GM20000 (cell line): ENCODE measurements around the gene LRRN4CL.
"Not testable (repeated sequence)": the region's sequence is repeated elsewhere in the genome, so short reads cannot be mapped to it uniquely, and the experiment has no call there.

Source experiments
- DNase-seq: peaks from one replicate; pipeline ENCODE4 v3.0.0; 2012; ENCODE audit warnings: low spot score
- CTCF ChIP-seq: IDR thresholded peaks from 2 replicates; pipeline ENCODE4 v1.5.1; 2012; ENCODE audit warnings: mild to moderate bottlenecking, control low read depth; ENCODE audit errors: extremely low read depth, missing control alignments

The LRRN4CL gene

GRCh38 chr11:62705413-62705812 lies 16.1 kb upstream of the LRRN4CL start:
- TF ChIP-seq CTCF, result no peak
- no peak for DNase-seq

DNA sequence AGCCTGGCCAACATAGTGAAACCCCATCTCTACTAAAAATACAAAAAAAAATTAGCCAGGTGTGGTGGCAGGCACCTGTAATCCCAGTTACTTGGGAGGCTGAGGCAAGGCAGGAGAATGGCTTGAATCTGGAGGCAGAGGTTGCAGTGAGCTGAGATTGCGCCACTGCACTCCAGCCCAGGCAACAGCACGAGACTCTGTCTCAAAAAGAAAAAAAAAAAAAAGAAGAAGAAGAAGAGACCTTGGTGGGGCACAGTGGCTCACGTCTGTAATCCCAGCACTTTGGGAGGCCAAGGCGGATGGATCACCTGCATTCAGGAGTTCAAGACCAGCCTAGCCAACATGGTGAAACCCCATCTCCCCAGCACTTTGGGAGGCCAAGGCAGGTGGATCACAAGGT lies 14.6 kb upstream of the LRRN4CL start:
- DNase-seq, result not testable (repeated sequence)

DNA sequence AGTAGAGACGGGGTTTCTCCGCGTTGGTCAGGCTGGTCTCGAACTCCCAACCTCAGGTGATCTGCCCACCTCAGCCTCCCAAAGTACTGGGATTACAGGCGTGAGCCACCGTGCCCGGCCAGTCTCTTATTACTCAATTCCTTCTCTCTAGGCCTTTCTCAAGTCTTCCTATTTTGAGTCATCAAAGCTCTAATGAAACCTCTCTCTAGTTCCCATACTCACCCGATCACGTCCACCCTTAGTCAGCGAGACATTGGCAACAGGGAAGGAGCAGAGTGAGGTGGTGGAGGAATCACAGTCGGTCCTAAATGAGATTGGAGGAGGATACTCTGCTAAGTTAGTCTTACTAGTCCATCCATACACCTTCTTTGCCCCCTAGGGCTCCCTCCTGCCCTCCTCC lies 12.9 kb upstream of the LRRN4CL start:
- DNase-seq, result peak; percentile 13
- no peak for TF ChIP-seq CTCF

DNA sequence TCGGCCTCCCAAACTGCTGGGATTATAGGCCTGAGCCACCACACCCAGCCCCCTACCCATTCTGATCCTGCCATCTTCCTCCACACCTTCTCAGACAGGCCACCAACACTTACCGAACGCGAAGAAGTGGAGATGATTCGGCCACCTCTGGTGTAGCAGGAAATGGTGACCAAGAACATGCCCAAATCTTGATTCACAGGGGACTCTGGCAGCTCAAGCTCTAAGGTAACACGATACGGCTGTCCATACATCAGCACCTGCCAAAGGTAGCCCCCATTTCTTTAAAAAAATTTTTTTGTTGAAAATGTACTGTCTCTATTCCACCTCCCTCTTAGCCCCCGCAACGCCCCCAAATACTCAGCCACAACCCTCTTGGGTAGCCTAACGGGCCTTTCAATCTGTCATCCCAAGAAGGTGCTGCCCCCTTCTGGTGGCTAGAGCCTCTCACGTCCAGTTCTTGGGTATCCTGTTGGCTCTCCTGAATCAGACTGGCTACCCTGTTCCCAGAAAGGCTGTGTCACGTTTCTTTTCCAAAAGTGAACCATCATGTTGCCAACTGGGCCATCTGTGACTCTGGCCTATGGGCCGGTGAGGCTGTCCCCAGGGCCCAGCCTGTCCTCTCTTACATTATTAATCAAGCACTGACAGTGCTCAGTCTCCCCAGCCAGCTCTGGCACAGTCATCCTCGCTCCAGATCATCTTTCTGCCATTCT lies 5.3 kb upstream of the LRRN4CL start:
- DNase-seq, result peak; percentile 85
- peak; percentile 75 for TF ChIP-seq CTCF

GRCh38 chr11:62693624-62694023 lies 4.3 kb upstream of the LRRN4CL start:
- not testable (repeated sequence) for DNase-seq

DNA sequence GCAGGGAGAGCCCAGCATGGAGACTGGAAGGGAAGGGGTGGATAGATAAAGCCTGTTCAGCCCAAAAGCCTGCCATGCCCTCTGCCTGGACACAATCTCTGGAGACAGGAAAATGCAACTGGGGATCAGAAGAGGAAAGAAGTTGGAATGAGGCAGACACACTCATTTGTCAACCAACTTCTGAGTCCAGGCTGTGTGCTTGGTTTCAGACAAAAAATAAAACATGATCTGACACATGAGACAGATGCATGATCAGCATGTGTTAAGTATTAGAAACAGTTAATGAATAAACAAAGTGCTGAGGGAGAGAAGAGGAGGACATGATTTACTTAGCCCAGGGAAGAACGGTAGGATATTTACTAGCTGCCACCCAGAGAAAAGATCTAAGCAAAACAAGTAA lies 839 bp downstream of the LRRN4CL start:
- DNase-seq, result no peak
- no peak for TF ChIP-seq CTCF

- DNase-seq, result no peak
- TF ChIP-seq CTCF, result no peak
Observed at GRCh38 chr11:62687508-62688396, 1.6 kb downstream of the LRRN4CL start.

GRCh38 chr11:62682518-62682917 lies 6.8 kb downstream of the LRRN4CL start:
- no peak for DNase-seq
- TF ChIP-seq CTCF, result no peak
